Measurements from ENCODE around the gene DYRK1A.
"Not testable (repeated sequence)": the region's sequence is repeated elsewhere in the genome, so short reads cannot be mapped to it uniquely, and the experiment has no call there.

The DYRK1A gene

DNA sequence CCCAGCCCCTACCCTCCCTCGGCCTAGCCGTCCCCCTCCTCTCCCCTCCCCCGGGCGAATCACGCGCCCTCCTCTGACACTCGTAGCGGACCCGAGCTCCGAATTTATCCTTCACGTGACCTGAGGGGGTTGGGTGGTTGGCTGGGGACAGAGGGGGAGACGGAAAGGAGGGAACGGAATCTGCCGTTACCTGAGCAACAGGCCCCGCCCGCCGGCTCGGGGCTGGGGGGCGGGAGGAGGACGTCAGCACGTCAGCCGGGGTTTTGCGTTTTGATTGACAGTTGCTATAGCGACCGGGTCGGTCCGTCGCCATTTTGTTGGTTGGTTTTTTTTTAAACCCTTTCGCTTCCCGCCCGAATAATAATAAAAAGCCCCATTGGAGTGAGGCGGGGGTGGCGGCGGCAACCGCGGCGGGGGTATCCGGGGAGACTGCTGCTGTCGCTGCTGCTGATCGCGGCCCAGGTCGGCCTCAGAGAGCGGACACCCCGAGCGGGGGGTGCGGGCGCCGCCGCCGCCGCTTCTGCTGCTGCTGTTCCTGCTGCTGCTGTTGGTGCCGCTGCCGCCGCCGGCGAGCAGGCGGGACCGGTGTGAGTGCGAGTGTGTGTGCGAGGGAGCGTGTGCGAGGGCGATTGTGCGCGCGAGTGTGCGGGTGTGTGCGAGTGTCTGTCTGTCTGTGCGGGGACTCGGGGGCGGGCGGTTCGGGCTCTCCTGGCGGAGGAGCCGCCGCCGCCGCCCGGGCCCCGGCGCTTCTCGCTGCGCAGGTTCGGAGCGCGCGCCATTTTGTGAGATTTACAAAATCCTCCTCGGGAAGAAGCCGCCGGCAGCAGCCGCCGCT lies at the start of gene DYRK1A:
Gene DYRK1A, plus strand, starts transcription at position 292 of the 835 bp plus-strand sequence. CDS start 53,602 bp downstream, outside the sequence.
- H3K4me1 Mint-ChIP-seq (ENCODE audit: low read depth), result peaks cover 47% of the 10 kb centered on the region
- no peaks in the 10 kb centered on the region for H3K36me3 Mint-ChIP-seq (ENCODE audit: low read depth)
- peak within 1 kb of the TSS; percentile 99 for H3K27ac Mint-ChIP-seq
- peak within 1 kb of the TSS; percentile 96 for H3K4me3 Mint-ChIP-seq
- H3K27me3 Mint-ChIP-seq (ENCODE audit: low read depth), result no peaks in the 10 kb centered on the region
- no peaks in the 10 kb centered on the region for H3K9me3 Mint-ChIP-seq

DNA sequence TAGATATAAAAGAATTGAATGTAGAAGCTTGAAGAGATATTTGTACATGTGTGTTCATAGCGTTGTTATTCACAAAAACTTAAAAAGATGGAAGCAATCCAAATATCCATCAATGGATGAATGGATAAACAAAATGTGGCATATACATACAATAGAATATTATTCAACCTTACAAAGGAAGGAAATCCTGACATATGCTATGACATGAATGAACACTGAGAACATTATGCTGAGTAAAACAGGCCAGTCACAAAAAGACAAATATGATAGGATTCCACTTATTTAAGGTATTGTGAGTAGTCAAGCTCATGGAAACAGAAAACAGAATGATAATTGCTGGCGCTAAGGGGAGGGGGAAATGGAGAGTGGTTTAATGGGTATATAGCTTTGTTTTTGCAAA lies 47.0 kb upstream of the DYRK1A start:
- Mint-ChIP-seq H3K36me3 (ENCODE audit: low read depth) (peaks cover 2% of the 10 kb centered on the region), H3K27me3 (ENCODE audit: low read depth) (peaks cover 12% of the 10 kb centered on the region), H3K4me1 (ENCODE audit: low read depth) (no peaks in the 10 kb centered on the region), H3K4me3 (no peak overlapping the region), H3K9me3 (peaks cover 19% of the 10 kb centered on the region), H3K27ac (no peak overlapping the region)

- no peak overlapping the region for H3K27ac Mint-ChIP-seq
These were observed 44.5 kb upstream of the DYRK1A start for GRCh38 chr21:37322084-37322483.

DNA sequence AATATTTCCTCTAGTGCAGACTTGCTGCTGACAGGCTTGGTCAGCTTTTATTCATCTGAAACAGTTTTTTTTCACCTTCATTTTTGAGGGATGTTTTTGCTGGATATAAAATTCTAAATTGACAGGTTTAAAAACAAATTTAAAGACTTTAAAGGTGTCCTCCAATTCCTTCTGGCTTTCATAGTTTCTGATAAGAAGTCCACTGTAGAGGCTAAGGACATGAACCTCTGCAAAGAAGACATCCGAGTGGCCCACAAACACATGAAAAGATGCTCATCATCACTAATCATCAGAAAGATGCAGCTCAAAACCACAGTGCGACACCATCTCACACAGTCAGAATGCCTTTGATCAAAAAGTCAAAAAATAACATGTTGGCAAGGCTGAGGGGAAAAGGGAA lies 42.0 kb upstream of the DYRK1A start:
- Mint-ChIP-seq H3K4me3 (no peak overlapping the region), H3K27me3 (ENCODE audit: low read depth) (peaks cover 18% of the 10 kb centered on the region), H3K4me1 (ENCODE audit: low read depth) (no peaks in the 10 kb centered on the region), H3K36me3 (ENCODE audit: low read depth) (no peaks in the 10 kb centered on the region), H3K9me3 (peaks cover 13% of the 10 kb centered on the region), H3K27ac (no peak overlapping the region)

More at GRCh38 chr21:37322084-37322483, 44.5 kb upstream of the DYRK1A start:
- Mint-ChIP-seq H3K4me3 (no peak overlapping the region), H3K27me3 (ENCODE audit: low read depth) (peaks cover 12% of the 10 kb centered on the region), H3K9me3 (peaks cover 14% of the 10 kb centered on the region), H3K4me1 (ENCODE audit: low read depth) (no peaks in the 10 kb centered on the region), H3K36me3 (ENCODE audit: low read depth) (no peaks in the 10 kb centered on the region)

- not testable (repeated sequence) for H3K27me3 Mint-ChIP-seq (ENCODE audit: low read depth); H3K27ac Mint-ChIP-seq; H3K36me3 Mint-ChIP-seq (ENCODE audit: low read depth); H3K4me1 Mint-ChIP-seq (ENCODE audit: low read depth); H3K9me3 Mint-ChIP-seq; H3K4me3 Mint-ChIP-seq
These were observed 38.4 kb upstream of the DYRK1A start for GRCh38 chr21:37328147-37328546.

GRCh38 chr21:37331411-37331810 lies 35.2 kb upstream of the DYRK1A start:
- H3K9me3 Mint-ChIP-seq, result no peaks in the 10 kb centered on the region
- no peak overlapping the region for H3K4me3 Mint-ChIP-seq
- no peaks in the 10 kb centered on the region for H3K4me1 Mint-ChIP-seq (ENCODE audit: low read depth)
- peaks cover 6% of the 10 kb centered on the region for H3K27me3 Mint-ChIP-seq (ENCODE audit: low read depth)
- no peak overlapping the region for H3K27ac Mint-ChIP-seq
- H3K36me3 Mint-ChIP-seq (ENCODE audit: low read depth), result no peaks in the 10 kb centered on the region

DNA sequence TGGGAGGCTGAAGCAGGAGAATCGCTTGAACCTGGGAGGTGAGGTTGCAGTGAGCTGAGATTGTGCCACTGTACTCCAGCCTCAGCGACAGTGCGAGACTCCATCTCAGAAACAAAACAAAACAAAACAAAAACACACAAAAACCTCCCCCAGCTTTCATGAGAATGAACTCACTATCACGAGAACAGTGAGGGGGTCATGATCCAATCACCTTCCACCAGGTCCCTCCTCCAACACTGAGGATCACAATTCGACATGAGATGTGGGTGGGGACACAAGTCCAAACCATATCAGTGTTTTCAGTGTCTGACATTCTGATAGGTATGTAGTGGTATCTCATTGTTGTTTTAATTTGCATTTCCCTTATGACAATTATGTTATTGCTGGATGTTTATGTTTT lies 31.5 kb upstream of the DYRK1A start:
- no peaks in the 10 kb centered on the region for H3K36me3 Mint-ChIP-seq (ENCODE audit: low read depth)
- H3K27ac Mint-ChIP-seq, result no peak overlapping the region
- no peak overlapping the region for H3K4me3 Mint-ChIP-seq
- no peaks in the 10 kb centered on the region for H3K9me3 Mint-ChIP-seq
- H3K27me3 Mint-ChIP-seq (ENCODE audit: low read depth), result no peaks in the 10 kb centered on the region
- H3K4me1 Mint-ChIP-seq (ENCODE audit: low read depth), result no peaks in the 10 kb centered on the region

GRCh38 chr21:37337179-37337578 lies 29.4 kb upstream of the DYRK1A start:
- no peak overlapping the region for H3K4me3 Mint-ChIP-seq
- peaks cover 6% of the 10 kb centered on the region for H3K9me3 Mint-ChIP-seq
- no peaks in the 10 kb centered on the region for H3K4me1 Mint-ChIP-seq (ENCODE audit: low read depth)
- H3K27me3 Mint-ChIP-seq (ENCODE audit: low read depth), result no peaks in the 10 kb centered on the region
- no peaks in the 10 kb centered on the region for H3K36me3 Mint-ChIP-seq (ENCODE audit: low read depth)
- H3K27ac Mint-ChIP-seq, result no peak overlapping the region

- H3K4me3 Mint-ChIP-seq, result no peak overlapping the region
- no peak overlapping the region for H3K27ac Mint-ChIP-seq
- H3K27me3 Mint-ChIP-seq (ENCODE audit: low read depth), result no peaks in the 10 kb centered on the region
- H3K9me3 Mint-ChIP-seq, result peaks cover 9% of the 10 kb centered on the region
- H3K36me3 Mint-ChIP-seq (ENCODE audit: low read depth), result no peaks in the 10 kb centered on the region
- H3K4me1 Mint-ChIP-seq (ENCODE audit: low read depth), result no peaks in the 10 kb centered on the region
These were observed 28.7 kb upstream of the DYRK1A start for GRCh38 chr21:37337831-37338230.

- peaks cover 9% of the 10 kb centered on the region for H3K9me3 Mint-ChIP-seq
- H3K36me3 Mint-ChIP-seq (ENCODE audit: low read depth), result no peaks in the 10 kb centered on the region
- H3K4me1 Mint-ChIP-seq (ENCODE audit: low read depth), result no peaks in the 10 kb centered on the region
- H3K4me3 Mint-ChIP-seq, result no peak overlapping the region
- no peak overlapping the region for H3K27ac Mint-ChIP-seq
- H3K27me3 Mint-ChIP-seq (ENCODE audit: low read depth), result no peaks in the 10 kb centered on the region
These were observed 27.7 kb upstream of the DYRK1A start for GRCh38 chr21:37338671-37339551.

- no peak overlapping the region for H3K4me3 Mint-ChIP-seq
- no peaks in the 10 kb centered on the region for H3K36me3 Mint-ChIP-seq (ENCODE audit: low read depth)
- no peaks in the 10 kb centered on the region for H3K4me1 Mint-ChIP-seq (ENCODE audit: low read depth)
- H3K27ac Mint-ChIP-seq, result no peak overlapping the region
- peaks cover 9% of the 10 kb centered on the region for H3K9me3 Mint-ChIP-seq
- no peaks in the 10 kb centered on the region for H3K27me3 Mint-ChIP-seq (ENCODE audit: low read depth)
These were observed 27.0 kb upstream of the DYRK1A start for GRCh38 chr21:37339552-37339939.

GRCh38 chr21:37341254-37341960 lies 25.2 kb upstream of the DYRK1A start:
- Mint-ChIP-seq H3K27me3 (ENCODE audit: low read depth) (no peaks in the 10 kb centered on the region), H3K36me3 (ENCODE audit: low read depth) (no peaks in the 10 kb centered on the region), H3K27ac (no peak overlapping the region), H3K9me3 (peaks cover 9% of the 10 kb centered on the region), H3K4me3 (no peak overlapping the region), H3K4me1 (ENCODE audit: low read depth) (no peaks in the 10 kb centered on the region)

GRCh38 chr21:37342046-37342632 lies 24.4 kb upstream of the DYRK1A start:
- Mint-ChIP-seq H3K36me3 (ENCODE audit: low read depth) (no peaks in the 10 kb centered on the region), H3K4me3 (no peak overlapping the region), H3K27ac (no peak overlapping the region)

DNA sequence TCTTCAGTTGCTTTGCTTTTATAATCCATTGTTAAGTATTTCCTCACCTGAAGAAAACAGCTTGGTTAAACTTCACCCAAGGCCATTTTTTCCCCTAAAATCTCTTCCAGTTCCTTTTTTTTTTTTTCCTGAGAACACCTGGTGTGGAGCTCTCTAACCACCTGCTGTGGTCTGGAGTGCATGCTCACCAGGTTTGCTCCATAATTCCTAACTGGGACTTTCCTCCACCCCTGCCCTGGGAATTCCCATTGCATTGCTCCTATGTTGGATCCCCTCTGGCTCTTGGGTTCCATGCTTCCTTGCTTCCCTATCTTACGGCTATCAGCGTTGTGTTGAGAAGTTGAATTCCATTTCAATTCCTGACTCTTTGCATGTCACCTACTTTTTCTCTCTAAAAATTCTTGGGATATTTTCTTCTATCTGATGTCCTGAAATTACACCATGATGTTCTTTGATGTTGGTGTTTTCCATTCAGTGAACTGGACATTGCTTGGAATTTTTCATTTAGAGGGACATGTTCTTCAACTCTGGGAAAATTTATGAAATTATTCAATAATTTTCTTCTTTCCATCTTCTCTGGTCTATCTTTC lies 19.6 kb upstream of the DYRK1A start:
- H3K27me3 Mint-ChIP-seq (ENCODE audit: low read depth), result peaks cover 14% of the 10 kb centered on the region
- H3K4me3 Mint-ChIP-seq, result no peak overlapping the region
- H3K36me3 Mint-ChIP-seq (ENCODE audit: low read depth), result peaks cover 4% of the 10 kb centered on the region
- H3K27ac Mint-ChIP-seq, result no peak overlapping the region
- H3K4me1 Mint-ChIP-seq (ENCODE audit: low read depth), result no peaks in the 10 kb centered on the region
- peaks cover 48% of the 10 kb centered on the region for H3K9me3 Mint-ChIP-seq

More at GRCh38 chr21:37342046-37342632, 24.4 kb upstream of the DYRK1A start:
- Mint-ChIP-seq H3K9me3 (peaks cover 14% of the 10 kb centered on the region), H3K27me3 (ENCODE audit: low read depth) (peaks cover 7% of the 10 kb centered on the region), H3K4me1 (ENCODE audit: low read depth) (no peaks in the 10 kb centered on the region)
